Central memory CD8-positive, alpha-beta T cell (primary cell): ENCODE data around the gene CRLF3.
"Not testable (repeated sequence)": the region's sequence is repeated elsewhere in the genome, so short reads cannot be mapped to it uniquely, and the experiment has no call there.

Experiments
- ATAC-seq: fragments of 150-1000 bp; cut with Tn5 transposase; replicated peaks from 2 replicates; pipeline ENCODE4 v1.10.0; 2022; ENCODE audit warnings: mild to moderate bottlenecking, moderate FRiP score, moderate number of reproducible peaks; ENCODE audit not compliant: poor library complexity, severe bottlenecking; ENCODE audit errors: extremely low read depth
- DNase-seq, 2 donors: peaks; one replicate each; pipeline ENCODE4 v3.0.0; 2021; ENCODE audit warnings: low spot score in 2 of 2
- H3K27ac Mint-ChIP-seq: one replicate; pipeline ENCODE4 v1.8.0; 2022; ENCODE audit warnings: low read depth, mild to moderate bottlenecking, moderate library complexity, mixed read lengths
- H3K27me3 Mint-ChIP-seq: one replicate; pipeline ENCODE4 v1.8.0; 2022; ENCODE audit warnings: mixed read lengths
- H3K36me3 Mint-ChIP-seq: one replicate; pipeline ENCODE4 v1.8.0; 2022; ENCODE audit warnings: mild to moderate bottlenecking, moderate library complexity, mixed read lengths; ENCODE audit not compliant: insufficient read depth
- H3K4me1 Mint-ChIP-seq: one replicate; pipeline ENCODE4 v1.8.0; 2022; ENCODE audit warnings: mixed read lengths
- H3K4me3 Mint-ChIP-seq: one replicate; pipeline ENCODE4 v1.8.0; 2022; ENCODE audit warnings: mild to moderate bottlenecking, moderate library complexity, mixed read lengths
- H3K9me3 Mint-ChIP-seq: one replicate; pipeline ENCODE4 v1.8.0; 2022; ENCODE audit warnings: mixed read lengths

Gene CRLF3

DNA sequence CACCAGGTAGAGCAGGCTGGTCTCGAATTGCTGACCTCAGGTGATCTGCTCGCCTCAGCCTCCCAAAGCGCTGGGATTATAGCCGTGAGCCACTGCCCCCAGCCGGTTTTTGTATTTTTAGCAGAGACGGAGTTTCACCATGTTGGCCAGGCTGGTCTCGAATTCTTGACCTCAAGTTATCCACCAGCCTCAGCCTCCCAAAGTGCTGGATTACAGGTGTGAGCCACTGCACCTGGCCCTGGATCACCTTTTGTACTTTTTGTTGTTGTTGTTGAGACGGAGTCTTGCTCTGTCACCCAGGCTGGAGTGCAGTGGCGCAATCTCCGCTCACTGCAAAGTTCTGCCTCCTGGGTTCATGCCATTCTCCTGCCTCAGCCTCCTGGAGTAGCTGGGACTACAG, 71.2 kb downstream of the CRLF3 start:
- H3K4me1 Mint-ChIP-seq, DNase-seq, ATAC-seq, H3K4me3 Mint-ChIP-seq, H3K9me3 Mint-ChIP-seq, H3K27me3 Mint-ChIP-seq: not testable (repeated sequence)
- H3K36me3 Mint-ChIP-seq = peaks cover 42% of the 10 kb centered on the region
- peak overlapping the region; percentile 29 for H3K27ac Mint-ChIP-seq

DNA sequence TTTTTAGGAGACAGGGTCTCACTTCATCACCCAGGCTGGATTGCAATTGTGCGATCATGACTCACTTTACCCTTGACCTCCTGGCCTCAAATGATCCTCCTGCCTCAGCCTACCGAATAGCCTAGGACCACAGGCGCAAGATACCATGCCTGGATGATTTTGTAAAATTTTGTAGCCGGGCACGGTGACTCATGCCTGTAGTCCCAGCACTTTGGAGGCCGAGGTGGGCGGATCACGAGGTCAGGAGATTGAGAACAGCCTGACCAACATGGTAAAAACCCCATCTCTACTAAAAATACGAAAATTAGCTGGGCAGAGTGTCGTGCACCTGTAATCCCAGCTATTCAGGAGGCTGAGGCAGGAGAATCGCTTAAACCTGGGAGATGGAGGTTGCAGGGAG, 73.5 kb downstream of the CRLF3 start:
- H3K9me3 Mint-ChIP-seq, H3K27me3 Mint-ChIP-seq, H3K4me1 Mint-ChIP-seq, ATAC-seq, DNase-seq, H3K27ac Mint-ChIP-seq, H3K4me3 Mint-ChIP-seq: not testable (repeated sequence)
- H3K36me3 Mint-ChIP-seq = peaks cover 45% of the 10 kb centered on the region

DNA sequence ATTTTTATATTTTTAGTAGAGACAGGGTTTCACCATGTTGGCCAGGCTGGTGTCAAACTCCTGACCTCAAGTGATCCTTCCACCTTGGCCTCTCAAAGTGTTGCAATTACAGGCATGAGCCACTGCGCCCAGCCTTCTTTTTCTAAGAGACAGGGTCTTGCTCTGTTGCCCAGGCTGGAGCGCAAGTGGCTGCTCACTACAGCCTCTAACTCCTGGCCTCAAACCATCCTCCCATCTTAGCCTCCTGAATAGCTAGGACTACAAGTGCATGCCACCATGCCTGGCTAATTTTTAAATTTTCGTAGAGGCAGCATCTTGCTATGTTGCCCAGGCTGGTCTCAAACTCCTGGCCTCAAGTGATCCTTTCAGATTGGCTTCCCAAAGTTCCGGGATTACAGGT, 76.9 kb downstream of the CRLF3 start:
- H3K4me1 Mint-ChIP-seq, H3K4me3 Mint-ChIP-seq, ATAC-seq, H3K27ac Mint-ChIP-seq, H3K9me3 Mint-ChIP-seq, H3K27me3 Mint-ChIP-seq, DNase-seq: not testable (repeated sequence)
- H3K36me3 Mint-ChIP-seq = peaks cover 32% of the 10 kb centered on the region

DNA sequence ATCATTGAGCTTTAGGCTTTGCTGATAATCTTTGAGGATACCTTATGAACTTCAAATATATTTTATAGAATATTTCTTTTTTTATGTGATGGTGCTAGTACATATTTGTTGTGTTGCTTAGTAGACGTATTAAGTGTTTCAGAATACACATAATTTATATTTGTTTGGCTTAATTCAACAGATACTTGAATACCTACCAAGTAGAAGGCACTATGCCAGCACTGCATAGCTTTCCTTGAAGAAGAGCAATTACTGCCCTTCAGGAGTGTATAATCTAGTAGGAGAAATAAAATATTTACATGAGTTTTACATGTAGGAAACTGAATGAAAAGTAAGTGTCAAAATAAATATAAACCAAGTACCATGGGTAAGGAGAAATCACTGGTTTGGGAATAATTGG, 81.8 kb downstream of the CRLF3 start:
- not testable (repeated sequence) for DNase-seq, ATAC-seq, H3K27ac Mint-ChIP-seq

DNA sequence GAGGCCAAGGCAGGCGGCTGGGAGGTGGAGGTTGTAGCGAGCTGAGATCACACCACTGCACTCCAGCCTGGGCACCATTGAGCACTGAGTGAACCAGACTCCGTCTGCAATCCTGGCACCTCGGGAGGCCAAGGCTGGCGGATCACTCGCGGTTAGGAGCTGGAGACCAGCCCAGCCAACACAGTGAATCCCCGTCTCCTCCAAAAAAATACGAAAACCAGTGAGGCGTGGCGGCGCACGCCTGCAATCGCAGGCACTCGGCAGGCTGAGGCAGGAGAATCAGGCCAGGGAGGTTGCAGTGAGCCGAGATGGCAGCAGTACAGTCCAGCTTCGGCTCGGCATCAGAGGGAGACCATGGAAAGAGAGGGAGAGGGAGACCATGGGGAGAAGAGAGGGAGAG, 88.1 kb downstream of the CRLF3 start:
- ATAC-seq, H3K4me1 Mint-ChIP-seq, H3K27ac Mint-ChIP-seq, H3K9me3 Mint-ChIP-seq, H3K27me3 Mint-ChIP-seq: not testable (repeated sequence)
- DNase-seq = peak in 1 of 2 donors; percentile 8
- H3K4me3 Mint-ChIP-seq = peak overlapping the region; percentile 27
- H3K36me3 Mint-ChIP-seq = peaks cover 26% of the 10 kb centered on the region

More for the DNA sequence above, 81.8 kb downstream of the CRLF3 start:
- H3K4me3 Mint-ChIP-seq, H3K27me3 Mint-ChIP-seq, H3K9me3 Mint-ChIP-seq, H3K4me1 Mint-ChIP-seq: not testable (repeated sequence)
- H3K36me3 Mint-ChIP-seq = peaks cover 29% of the 10 kb centered on the region

DNA sequence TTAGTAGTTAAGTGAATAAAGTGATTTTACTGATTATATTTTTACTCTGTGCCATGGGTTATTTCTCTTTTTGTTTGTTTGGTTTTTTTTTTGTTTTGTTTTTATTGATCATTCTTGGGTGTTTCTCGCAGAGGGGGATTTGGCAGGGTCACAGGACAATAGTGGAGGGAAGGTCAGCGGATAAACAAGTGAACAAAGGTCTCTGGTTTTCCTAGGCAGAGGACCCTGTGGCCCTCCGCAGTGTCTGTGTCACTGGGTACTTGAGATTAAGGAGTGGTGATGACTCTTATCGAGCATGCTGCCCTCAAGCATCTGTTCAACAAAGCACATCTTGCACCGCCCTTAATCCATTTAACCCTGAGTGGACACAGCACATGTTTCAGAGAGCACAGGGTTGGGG, 88.8 kb downstream of the CRLF3 start:
- H3K27me3 Mint-ChIP-seq, H3K4me1 Mint-ChIP-seq, H3K27ac Mint-ChIP-seq, DNase-seq, H3K9me3 Mint-ChIP-seq, ATAC-seq: not testable (repeated sequence)
- Mint-ChIP-seq H3K36me3 (peaks cover 26% of the 10 kb centered on the region), H3K4me3 (peak overlapping the region; percentile 35)

DNA sequence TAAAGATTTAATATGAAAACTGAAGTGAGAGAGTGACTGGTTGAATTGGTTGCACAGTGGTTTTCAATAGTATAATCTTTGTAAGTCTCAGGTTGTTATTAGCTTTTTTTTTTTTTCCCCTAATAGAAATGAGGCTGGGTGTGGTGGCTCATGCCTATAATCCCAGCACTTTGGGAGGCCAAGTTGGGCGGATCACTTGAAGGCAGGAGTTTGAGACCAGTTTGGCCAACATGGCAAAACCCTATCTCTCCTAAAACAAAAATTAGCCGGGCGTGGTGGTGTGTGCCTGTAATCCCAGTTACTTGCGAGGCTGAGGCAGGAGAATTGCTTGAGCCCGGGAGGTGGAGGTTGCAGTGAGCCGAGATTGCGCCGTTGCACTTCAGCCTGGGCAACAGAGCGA, 89.3 kb downstream of the CRLF3 start:
- not testable (repeated sequence) for H3K9me3 Mint-ChIP-seq, H3K27ac Mint-ChIP-seq, DNase-seq, H3K4me1 Mint-ChIP-seq, ATAC-seq, H3K27me3 Mint-ChIP-seq
- Mint-ChIP-seq H3K4me3 (peak overlapping the region; percentile 35), H3K36me3 (peaks cover 26% of the 10 kb centered on the region)

DNA sequence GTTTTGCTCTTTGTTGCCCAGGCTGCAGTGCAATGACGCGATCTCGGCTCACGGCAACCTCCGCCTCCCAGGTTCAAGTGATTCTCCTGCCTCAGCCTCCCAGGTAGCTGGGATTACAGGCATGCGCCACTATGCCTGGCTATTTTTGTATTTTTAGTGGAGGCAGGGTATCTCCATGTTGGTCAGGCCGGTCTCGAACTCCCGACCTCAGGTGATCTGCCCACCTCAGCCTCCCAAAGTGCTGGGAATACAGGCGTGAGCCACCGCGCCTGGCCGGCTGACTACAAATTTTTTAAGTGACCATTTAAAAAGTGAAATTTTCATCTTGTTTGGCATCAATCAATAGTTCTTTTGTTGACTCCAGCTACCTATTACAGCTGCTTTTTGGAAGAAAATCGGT, 90.3 kb downstream of the CRLF3 start:
- not testable (repeated sequence) for DNase-seq, H3K9me3 Mint-ChIP-seq, H3K4me3 Mint-ChIP-seq, ATAC-seq, H3K27ac Mint-ChIP-seq, H3K4me1 Mint-ChIP-seq, H3K27me3 Mint-ChIP-seq
- peaks cover 23% of the 10 kb centered on the region for H3K36me3 Mint-ChIP-seq
